Activated T-cell treated with anti-CD3 and anti-CD28 coated beads, Interleukin-2, amount 50 U/mL, for 24 hours (primary cell): ENCODE results near the gene TRAPPC6A.
"Not testable (repeated sequence)": the region's sequence is repeated elsewhere in the genome, so short reads cannot be mapped to it uniquely, and the experiment has no call there.

Experiments
- DNase-seq: peaks from one replicate; pipeline ENCODE4 v3.0.0-alpha.2; 2020
- H3K27ac Mint-ChIP-seq: 2 replicates; pipeline ENCODE4 v1.8.0; 2020; ENCODE audit warnings: mild to moderate bottlenecking, mixed read lengths
- H3K27me3 Mint-ChIP-seq: 2 replicates; pipeline ENCODE4 v1.8.0; 2020; ENCODE audit warnings: mixed read lengths
- H3K36me3 Mint-ChIP-seq: 2 replicates; pipeline ENCODE4 v1.8.0; 2020; ENCODE audit warnings: low read depth, mixed read lengths
- H3K4me1 Mint-ChIP-seq: 2 replicates; pipeline ENCODE4 v1.8.0; 2020; ENCODE audit warnings: low read depth, mixed read lengths
- H3K4me3 Mint-ChIP-seq: 2 replicates; pipeline ENCODE4 v1.8.0; 2020; ENCODE audit warnings: mild to moderate bottlenecking, moderate library complexity, mixed read lengths
- H3K9me3 Mint-ChIP-seq: 2 replicates; pipeline ENCODE4 v1.8.0; 2020; ENCODE audit warnings: mixed read lengths

TRAPPC6A gene

DNA sequence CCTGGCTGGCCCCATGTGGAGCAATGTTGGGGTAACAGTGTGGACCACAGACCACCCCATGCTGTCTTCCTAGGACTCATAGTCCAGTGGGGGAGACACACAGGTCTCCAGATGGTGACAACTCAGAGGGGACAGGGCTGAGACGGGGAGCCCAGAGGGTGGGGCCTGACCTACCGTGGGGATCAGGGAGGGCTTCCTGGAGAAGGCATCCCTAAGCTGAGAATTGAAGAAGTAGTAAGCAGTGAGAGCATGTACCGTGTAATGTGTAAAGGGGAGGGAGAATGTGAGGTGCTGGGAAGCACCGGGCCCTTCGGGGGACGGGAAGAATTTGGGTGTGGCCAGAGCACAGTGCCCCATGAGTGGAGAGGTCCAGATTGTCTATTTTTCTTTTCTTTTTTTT lies 54.0 kb downstream of the TRAPPC6A start:
- Mint-ChIP-seq H3K4me1 (peaks cover 43% of the 10 kb centered on the region), H3K27ac (no peak overlapping the region), H3K4me3 (no peak overlapping the region), H3K9me3 (no peaks in the 10 kb centered on the region), H3K27me3 (no peaks in the 10 kb centered on the region), H3K36me3 (peaks cover 2% of the 10 kb centered on the region)
- no peak for DNase-seq

DNA sequence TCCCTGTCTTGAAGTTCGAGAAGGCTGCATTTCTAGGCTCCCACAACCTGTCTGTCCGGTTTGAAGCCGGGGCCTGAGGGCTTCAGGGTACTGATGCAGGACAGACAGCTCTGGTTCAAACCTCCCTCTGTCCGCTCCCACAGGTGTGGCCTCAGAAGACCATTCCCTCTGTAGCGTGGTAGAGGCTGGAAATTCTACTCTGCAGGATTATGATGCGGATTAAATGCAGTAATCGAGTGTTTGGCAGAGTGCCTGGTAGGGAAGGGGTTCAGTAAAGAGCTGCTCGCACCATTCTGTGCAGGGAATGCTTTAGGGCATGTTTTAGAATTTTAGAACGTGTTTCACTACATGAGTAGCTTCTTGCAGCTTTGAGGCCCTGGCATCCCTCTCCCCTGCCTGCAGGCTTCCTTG lies 54.6 kb downstream of the TRAPPC6A start:
- H3K36me3 Mint-ChIP-seq = peaks cover 2% of the 10 kb centered on the region
- H3K4me3 Mint-ChIP-seq = no peak overlapping the region
- no peaks in the 10 kb centered on the region for H3K9me3 Mint-ChIP-seq

DNA sequence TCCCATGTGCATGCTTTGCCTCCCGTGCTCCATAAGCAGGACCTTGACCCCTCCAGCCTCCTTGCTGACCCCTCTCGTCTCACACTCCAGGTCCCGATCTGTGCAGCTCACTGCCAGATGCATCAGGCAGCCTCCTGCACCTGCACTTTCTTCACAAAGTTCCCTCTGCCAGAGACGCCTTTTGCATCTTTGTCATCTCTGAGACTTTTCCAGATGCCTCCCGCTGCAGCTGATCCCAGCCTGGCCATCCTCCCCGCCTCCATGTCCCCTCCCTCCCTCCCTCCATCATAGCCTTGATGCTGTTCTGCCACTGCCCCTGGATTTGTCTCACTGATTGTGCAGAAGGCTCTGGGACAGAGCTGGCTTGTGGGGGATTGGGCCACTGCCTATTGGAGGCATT lies 55.2 kb downstream of the TRAPPC6A start:
- Mint-ChIP-seq H3K9me3 (no peaks in the 10 kb centered on the region), H3K4me3 (no peak overlapping the region), H3K36me3 (peaks cover 2% of the 10 kb centered on the region), H3K27me3 (no peaks in the 10 kb centered on the region), H3K4me1 (peaks cover 55% of the 10 kb centered on the region), H3K27ac (no peak overlapping the region)
- no peak for DNase-seq

More for the DNA sequence above, 54.6 kb downstream of the TRAPPC6A start:
- no peak for DNase-seq
- H3K27me3 Mint-ChIP-seq = no peaks in the 10 kb centered on the region
- peaks cover 48% of the 10 kb centered on the region for H3K4me1 Mint-ChIP-seq
- H3K27ac Mint-ChIP-seq = no peak overlapping the region

DNA sequence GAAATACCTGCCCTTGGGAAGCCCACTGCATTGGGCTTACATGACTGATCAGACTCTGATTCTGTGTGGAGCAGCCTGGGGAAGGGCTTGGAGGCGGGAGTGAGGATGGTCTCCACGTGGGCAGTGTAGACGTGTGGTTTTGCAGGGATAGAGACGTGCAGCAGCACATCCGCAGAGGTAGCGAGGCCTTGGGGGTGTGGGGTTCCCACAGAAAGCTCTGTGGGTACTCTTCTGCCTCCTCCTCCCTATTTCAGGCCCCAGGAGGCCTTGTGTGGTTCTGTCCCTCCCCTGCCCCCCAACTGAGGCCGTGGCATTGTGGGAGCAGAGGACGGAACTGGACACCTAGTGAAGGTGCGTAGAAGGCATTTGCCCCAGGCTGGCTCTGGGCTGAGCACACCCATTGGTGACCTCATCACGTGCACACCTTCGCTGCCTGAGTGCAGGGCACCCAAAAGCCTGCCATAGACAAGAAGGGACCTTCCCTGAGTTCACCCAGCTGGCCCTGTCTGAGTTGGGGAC lies 56.2 kb downstream of the TRAPPC6A start:
- Mint-ChIP-seq H3K36me3 (peaks cover 2% of the 10 kb centered on the region), H3K4me1 (peaks cover 61% of the 10 kb centered on the region), H3K9me3 (no peaks in the 10 kb centered on the region), H3K27ac (peak overlapping the region; percentile 78), H3K27me3 (no peaks in the 10 kb centered on the region), H3K4me3 (no peak overlapping the region)
- DNase-seq = no peak

DNA sequence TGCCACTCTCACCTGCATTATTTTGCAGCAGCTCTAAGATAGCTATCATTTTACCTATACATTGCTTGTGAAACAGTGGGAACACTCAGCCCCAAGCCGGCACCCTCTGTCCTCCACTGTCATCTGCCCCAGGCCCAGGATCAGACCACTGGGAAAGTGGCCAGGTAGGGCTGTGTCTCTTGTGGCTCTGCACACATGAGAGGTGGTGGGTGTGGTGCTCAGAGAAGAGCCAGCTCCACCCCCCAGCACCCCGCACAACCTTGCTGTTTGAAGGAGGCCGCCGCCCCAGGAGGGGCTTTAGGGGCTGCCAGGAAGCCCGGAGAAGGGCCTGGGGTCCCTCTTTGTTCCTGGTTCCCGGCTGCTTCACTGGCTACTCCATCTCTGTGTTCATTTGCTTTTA lies 58.5 kb downstream of the TRAPPC6A start:
- Mint-ChIP-seq H3K4me3 (no peak overlapping the region), H3K9me3 (no peaks in the 10 kb centered on the region), H3K27me3 (no peaks in the 10 kb centered on the region), H3K4me1 (peaks cover 71% of the 10 kb centered on the region), H3K36me3 (peaks cover 2% of the 10 kb centered on the region), H3K27ac (no peak overlapping the region)
- DNase-seq = no peak

DNA sequence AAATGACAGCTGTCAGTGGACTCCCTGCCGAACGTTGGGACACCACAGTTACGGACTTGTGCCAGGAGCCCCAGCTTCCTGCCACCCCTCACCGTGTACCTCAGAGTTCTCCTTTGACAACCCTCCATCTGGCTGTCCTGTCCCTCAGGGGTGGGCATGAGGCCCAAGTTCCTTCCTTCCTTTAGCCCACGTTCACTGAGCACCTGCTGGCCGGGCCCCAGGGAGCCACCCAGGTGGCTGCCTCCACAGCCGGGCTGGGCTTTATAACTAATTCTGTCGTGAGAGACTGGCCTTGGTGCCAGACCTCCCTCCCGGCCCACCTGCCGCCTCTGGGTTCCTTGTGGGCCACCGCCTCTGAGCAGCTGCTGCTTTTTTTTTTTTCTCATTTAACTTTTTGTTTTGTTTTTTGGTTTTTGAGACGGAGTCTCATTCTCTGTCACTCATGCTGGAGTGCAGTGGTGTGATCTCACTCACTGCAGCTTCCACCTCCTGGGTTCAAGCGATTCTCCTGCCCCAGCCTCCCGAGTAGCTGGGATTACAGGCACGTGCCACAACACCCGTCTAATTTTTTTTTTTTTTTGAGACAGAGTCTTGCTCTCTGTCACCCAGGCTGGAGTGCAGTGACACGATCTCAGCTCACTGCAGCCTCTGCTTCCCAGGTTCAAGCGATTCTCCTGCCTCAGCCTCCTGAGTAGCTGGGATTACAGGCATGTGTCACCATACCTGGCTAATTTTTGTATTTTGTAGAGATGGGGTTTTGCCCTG lies 59.3 kb downstream of the TRAPPC6A start:
- Mint-ChIP-seq H3K27ac (peak overlapping the region; percentile 50), H3K4me1 (peaks cover 74% of the 10 kb centered on the region)
- not testable (repeated sequence) for H3K27me3 Mint-ChIP-seq, H3K36me3 Mint-ChIP-seq, DNase-seq, H3K4me3 Mint-ChIP-seq, H3K9me3 Mint-ChIP-seq

DNA sequence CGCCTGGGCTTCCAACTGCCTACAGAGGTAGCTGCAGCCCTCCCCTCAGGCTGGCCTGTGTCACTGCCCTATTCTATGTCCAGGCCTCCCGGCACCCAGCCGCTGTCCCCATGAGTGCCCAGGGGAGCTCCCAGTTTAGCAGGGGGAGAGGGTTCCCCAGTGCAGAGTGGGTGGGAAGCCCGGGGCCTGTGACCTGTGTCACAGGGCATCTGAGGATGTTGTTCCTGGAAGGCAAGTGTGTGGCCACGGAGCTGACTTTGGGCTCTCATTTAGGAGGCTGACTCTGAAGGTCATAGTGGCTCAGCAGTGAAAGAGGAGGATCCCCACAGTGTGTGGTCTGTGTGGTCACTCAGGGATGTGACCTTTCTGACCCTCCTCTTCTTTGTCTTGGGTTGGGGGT lies 59.9 kb downstream of the TRAPPC6A start:
- DNase-seq = no peak
- Mint-ChIP-seq H3K27ac (no peak overlapping the region), H3K4me1 (peaks cover 74% of the 10 kb centered on the region), H3K36me3 (peaks cover 4% of the 10 kb centered on the region), H3K27me3 (no peaks in the 10 kb centered on the region), H3K4me3 (no peak overlapping the region), H3K9me3 (no peaks in the 10 kb centered on the region)

DNA sequence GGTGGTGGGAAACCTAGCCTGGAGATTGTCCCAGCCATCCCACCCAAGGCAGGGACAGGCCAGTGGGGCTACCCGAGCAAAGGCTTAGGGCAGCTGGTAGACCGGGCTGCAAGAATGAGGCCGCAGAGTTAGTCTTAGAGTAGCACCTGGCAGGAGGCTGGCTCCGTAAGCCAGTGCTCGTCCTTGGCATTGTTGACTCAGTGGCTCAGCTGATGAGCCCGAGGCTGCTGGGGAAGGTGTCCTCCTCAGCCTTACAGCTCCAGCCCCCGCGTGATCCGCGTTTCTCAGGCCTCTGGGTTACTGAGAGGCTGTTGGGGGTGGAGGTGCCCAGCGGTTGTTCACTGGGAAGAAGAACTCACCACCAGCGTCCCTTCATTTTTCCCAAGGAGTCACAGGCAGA lies 60.4 kb downstream of the TRAPPC6A start:
- peak overlapping the region; percentile 67 for H3K27ac Mint-ChIP-seq
- peaks cover 74% of the 10 kb centered on the region for H3K4me1 Mint-ChIP-seq
- H3K9me3 Mint-ChIP-seq = no peaks in the 10 kb centered on the region
- peaks cover 4% of the 10 kb centered on the region for H3K36me3 Mint-ChIP-seq
- no peak for DNase-seq
- H3K27me3 Mint-ChIP-seq = no peaks in the 10 kb centered on the region
- H3K4me3 Mint-ChIP-seq = no peak overlapping the region

DNA sequence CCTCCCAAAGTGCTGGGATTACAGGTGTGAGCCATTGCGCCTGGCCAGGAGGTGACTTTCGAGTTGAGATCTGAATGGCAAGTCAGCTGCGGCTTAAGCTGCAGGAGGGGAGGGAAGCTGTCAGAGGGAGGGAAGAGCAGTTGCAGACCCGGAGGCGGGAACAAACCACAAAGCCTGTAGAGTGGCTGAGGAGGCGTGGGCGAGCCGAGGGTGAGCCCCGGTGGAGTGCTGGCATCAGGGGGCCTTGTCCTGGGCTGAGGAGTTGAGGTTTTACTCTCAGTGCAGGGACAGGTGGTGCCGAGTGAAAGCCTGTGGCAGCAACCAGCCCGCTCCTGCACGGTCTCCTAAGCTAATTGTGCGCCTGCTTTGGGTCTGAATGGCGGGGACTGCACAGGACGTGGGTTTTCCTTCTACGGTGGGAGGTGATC lies 60.9 kb downstream of the TRAPPC6A start:
- peak overlapping the region; percentile 36 for H3K4me3 Mint-ChIP-seq
- H3K27me3 Mint-ChIP-seq = no peaks in the 10 kb centered on the region
- H3K4me1 Mint-ChIP-seq = peaks cover 71% of the 10 kb centered on the region
- H3K36me3 Mint-ChIP-seq = peaks cover 4% of the 10 kb centered on the region
- H3K27ac Mint-ChIP-seq = peak overlapping the region; percentile 67
- no peaks in the 10 kb centered on the region for H3K9me3 Mint-ChIP-seq
- DNase-seq = peak; percentile 74

DNA sequence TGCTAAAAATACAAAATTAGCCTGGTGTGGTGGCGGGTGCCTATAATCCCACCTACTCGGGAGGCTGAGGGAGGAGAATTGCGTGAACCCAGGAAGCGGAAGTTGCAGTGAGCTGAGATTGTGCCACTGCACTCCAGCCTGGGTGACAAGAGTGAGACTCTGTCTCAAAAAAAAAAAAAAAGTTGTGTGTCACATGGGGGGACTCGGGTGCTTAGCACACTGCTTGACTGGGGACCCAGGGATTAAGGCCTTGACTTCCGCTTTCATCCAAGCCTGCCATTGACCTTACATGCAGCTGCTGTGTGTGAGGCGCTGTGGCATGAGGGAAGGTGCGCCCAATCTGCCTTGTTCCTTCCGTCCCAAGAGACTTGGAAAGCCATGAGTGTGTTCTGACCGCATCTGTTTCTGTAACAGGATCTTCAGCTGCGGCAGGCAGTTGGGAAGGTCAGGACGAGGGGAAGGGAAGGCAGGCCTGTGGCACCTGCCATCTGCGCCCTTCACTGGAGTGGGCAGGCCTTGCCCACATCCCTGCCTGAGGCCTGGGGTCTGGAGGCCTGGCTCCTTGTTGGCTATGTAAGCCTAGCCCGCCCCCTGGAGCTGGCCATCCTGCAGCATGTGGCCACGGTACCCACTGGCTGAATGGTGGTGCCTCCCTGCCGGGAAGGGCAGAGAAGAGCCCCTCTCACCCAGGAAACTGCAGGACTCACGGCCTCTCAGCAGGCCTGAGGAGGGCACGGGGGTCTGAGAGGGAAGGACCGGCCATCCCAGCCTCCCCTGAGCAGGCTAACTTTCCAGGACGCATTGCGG lies 62.0 kb downstream of the TRAPPC6A start:
- Mint-ChIP-seq H3K27me3 (no peaks in the 10 kb centered on the region), H3K36me3 (peaks cover 4% of the 10 kb centered on the region), H3K4me1 (peaks cover 65% of the 10 kb centered on the region), H3K4me3 (no peak overlapping the region), H3K27ac (peak overlapping the region; percentile 50), H3K9me3 (no peaks in the 10 kb centered on the region)
- DNase-seq = no peak

DNA sequence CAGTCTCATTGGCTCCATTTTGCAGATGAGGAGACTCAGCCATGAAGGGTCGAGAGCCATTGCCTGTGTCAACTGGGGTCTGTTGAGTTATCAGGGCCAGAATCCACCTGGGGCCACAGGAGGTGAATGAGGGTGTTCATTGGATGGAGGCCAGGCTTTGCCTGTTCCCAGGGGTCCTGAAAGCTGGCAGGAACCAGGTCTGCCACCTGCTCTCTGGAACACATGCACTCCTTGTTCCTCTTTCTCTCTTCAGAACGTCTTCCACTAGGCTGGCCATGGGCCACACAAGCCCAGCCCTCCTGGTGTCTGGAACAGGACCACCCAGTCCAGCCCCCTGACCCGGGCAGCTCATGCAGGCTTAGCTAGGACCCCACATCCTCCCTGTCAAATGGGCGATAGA lies 63.9 kb downstream of the TRAPPC6A start:
- no peak overlapping the region for H3K27ac Mint-ChIP-seq

DNA sequence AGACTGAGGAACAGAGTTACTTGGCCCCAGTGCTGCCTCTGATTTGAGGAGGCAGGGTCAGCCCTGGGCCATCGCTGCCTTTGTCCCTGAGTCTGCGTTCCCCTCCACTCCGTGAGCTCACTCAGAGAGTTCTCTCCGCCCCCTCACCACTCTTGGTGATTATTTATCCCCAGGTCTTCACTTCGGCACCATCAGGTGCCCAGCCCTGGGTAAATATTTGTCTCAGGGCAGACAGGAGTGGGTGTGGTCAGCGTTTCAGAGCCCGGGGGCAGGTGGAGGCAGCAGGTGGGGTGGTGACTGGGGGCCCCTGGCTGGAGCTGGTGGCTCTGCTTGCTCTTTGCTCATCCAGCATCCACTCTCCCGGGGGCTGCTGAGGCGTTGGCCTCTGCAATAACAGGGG lies 64.4 kb downstream of the TRAPPC6A start:
- Mint-ChIP-seq H3K27me3 (no peaks in the 10 kb centered on the region), H3K4me1 (peaks cover 62% of the 10 kb centered on the region), H3K4me3 (no peak overlapping the region), H3K27ac (no peak overlapping the region), H3K36me3 (peaks cover 5% of the 10 kb centered on the region), H3K9me3 (no peaks in the 10 kb centered on the region)
- no peak for DNase-seq

More for the DNA sequence above, 63.9 kb downstream of the TRAPPC6A start:
- Mint-ChIP-seq H3K36me3 (peaks cover 3% of the 10 kb centered on the region), H3K27me3 (no peaks in the 10 kb centered on the region), H3K4me3 (no peak overlapping the region), H3K4me1 (peaks cover 65% of the 10 kb centered on the region), H3K9me3 (no peaks in the 10 kb centered on the region)
- DNase-seq = no peak
